SHP77 treated with DMSO at 0.1 percent for 48 hours (cell line): ENCODE data around the gene MRPL4.

Experiments
- DNase-seq: peaks from one replicate; lab custom pipeline; 2025; lab: John Stamatoyannopoulos, UW

The MRPL4 gene

GRCh38 chr19:10251792-10252694, at the start of gene MRPL4:
TSS of gene MRPL4 (plus strand) at chr19:10252214. CDS start at chr19:10252254, 40 bp downstream.
- peak; percentile 97 for DNase-seq

- no peak for DNase-seq
These were observed 48.3 kb upstream of the MRPL4 start for GRCh38 chr19:10203686-10204085.

GRCh38 chr19:10205636-10206035, 46.4 kb upstream of the MRPL4 start:
- no peak for DNase-seq

GRCh38 chr19:10206226-10206885, 45.7 kb upstream of the MRPL4 start:
- DNase-seq: no peak

- DNase-seq: no peak
These were observed 45.0 kb upstream of the MRPL4 start for GRCh38 chr19:10207026-10207425.

GRCh38 chr19:10209315-10209714, 42.7 kb upstream of the MRPL4 start:
- DNase-seq: no peak

- no peak for DNase-seq
These were observed 41.0 kb upstream of the MRPL4 start for GRCh38 chr19:10211061-10211460.

GRCh38 chr19:10211691-10212090, 40.3 kb upstream of the MRPL4 start:
- DNase-seq: no peak

- DNase-seq: no peak
These were observed 37.2 kb upstream of the MRPL4 start for GRCh38 chr19:10214784-10215183.

GRCh38 chr19:10217085-10217484, 34.9 kb upstream of the MRPL4 start:
- DNase-seq: no peak

- no peak for DNase-seq
These were observed 32.3 kb upstream of the MRPL4 start for GRCh38 chr19:10219678-10220077.

- DNase-seq: no peak
These were observed 31.3 kb upstream of the MRPL4 start for GRCh38 chr19:10220695-10221094.

- DNase-seq: no peak
These were observed 29.7 kb upstream of the MRPL4 start for GRCh38 chr19:10222201-10222890.

GRCh38 chr19:10223488-10224213, 28.4 kb upstream of the MRPL4 start:
- DNase-seq: no peak

- no peak for DNase-seq
These were observed 27.7 kb upstream of the MRPL4 start for GRCh38 chr19:10224337-10224736.

- no peak for DNase-seq
These were observed 26.0 kb upstream of the MRPL4 start for GRCh38 chr19:10226021-10226375.

GRCh38 chr19:10226376-10227025, 25.5 kb upstream of the MRPL4 start:
- no peak for DNase-seq

GRCh38 chr19:10227026-10227971, 24.7 kb upstream of the MRPL4 start:
- no peak for DNase-seq

- DNase-seq: no peak
These were observed 23.6 kb upstream of the MRPL4 start for GRCh38 chr19:10228393-10228792.

- peak; percentile 3 for DNase-seq
These were observed 23.1 kb upstream of the MRPL4 start for GRCh38 chr19:10228920-10229319.
